HG03432 (cell line): Measurements from ENCODE around the gene COL6A2.

Experiments
- ATAC-seq: cut with Tn5 transposase; IDR thresholded peaks from one replicate; pipeline ENCODE4 v1.9.1; 2021; ENCODE audit warnings: mild to moderate bottlenecking, moderate library complexity; ENCODE audit not compliant: unreplicated experiment

The COL6A2 gene

GRCh38 chr21:46111857-46112724, 14.2 kb downstream of the COL6A2 start:
- ATAC-seq: no peak

GRCh38 chr21:46112725-46113215, 14.9 kb downstream of the COL6A2 start:
- no peak for ATAC-seq

GRCh38 chr21:46113497-46114176, 15.7 kb downstream of the COL6A2 start:
- no peak for ATAC-seq

- no peak for ATAC-seq
Observed at GRCh38 chr21:46114963-46115362, 17.1 kb downstream of the COL6A2 start.

- ATAC-seq: no peak
Observed at GRCh38 chr21:46115441-46116188, 17.7 kb downstream of the COL6A2 start.

- no peak for ATAC-seq
Observed at GRCh38 chr21:46116189-46116775, 18.4 kb downstream of the COL6A2 start.

GRCh38 chr21:46116776-46117585, 19.1 kb downstream of the COL6A2 start:
- no peak for ATAC-seq

- ATAC-seq: no peak
Observed at GRCh38 chr21:46117586-46118315, 19.8 kb downstream of the COL6A2 start.

GRCh38 chr21:46118316-46119143, 20.6 kb downstream of the COL6A2 start:
- no peak for ATAC-seq

GRCh38 chr21:46119144-46119636, 21.3 kb downstream of the COL6A2 start:
- no peak for ATAC-seq

- ATAC-seq: no peak
Observed at GRCh38 chr21:46119637-46120271, 21.8 kb downstream of the COL6A2 start.

- no peak for ATAC-seq
Observed at GRCh38 chr21:46120301-46121285, 22.7 kb downstream of the COL6A2 start.

- no peak for ATAC-seq
Observed at GRCh38 chr21:46121286-46122221, 23.6 kb downstream of the COL6A2 start.

- ATAC-seq: no peak
Observed at GRCh38 chr21:46122237-46122671, 24.3 kb downstream of the COL6A2 start.
